ENCODE data around the gene TMEM81.

DNA sequence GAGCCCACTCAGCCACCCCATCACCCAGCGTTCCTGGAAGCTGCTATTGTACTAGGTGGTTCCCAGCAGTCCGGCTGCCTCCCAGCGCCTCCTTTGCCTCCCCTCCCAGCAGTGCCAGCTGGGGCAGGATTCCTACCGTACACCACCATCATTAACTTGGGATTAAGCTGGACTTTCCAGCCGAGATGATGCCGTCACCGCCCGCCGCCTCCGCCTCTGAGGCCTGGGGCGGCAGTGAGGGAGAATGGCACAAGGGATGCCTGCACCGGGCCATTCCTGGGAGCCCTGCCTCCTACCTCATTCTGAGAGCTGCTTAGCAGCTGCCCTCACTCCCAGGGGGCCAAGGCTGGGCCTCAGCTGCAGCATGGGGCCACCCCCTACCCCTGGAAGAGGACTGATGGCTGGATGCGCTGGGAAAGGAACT, 28.1 kb downstream of the TMEM81 start:
- TF ChIP-seq EZH2phosphoT487 (IDR thresholded peaks at IDR 0.05; ENCODE audit: borderline replicate concordance, low read length), result no peak
- TF ChIP-seq, protein P1, sequence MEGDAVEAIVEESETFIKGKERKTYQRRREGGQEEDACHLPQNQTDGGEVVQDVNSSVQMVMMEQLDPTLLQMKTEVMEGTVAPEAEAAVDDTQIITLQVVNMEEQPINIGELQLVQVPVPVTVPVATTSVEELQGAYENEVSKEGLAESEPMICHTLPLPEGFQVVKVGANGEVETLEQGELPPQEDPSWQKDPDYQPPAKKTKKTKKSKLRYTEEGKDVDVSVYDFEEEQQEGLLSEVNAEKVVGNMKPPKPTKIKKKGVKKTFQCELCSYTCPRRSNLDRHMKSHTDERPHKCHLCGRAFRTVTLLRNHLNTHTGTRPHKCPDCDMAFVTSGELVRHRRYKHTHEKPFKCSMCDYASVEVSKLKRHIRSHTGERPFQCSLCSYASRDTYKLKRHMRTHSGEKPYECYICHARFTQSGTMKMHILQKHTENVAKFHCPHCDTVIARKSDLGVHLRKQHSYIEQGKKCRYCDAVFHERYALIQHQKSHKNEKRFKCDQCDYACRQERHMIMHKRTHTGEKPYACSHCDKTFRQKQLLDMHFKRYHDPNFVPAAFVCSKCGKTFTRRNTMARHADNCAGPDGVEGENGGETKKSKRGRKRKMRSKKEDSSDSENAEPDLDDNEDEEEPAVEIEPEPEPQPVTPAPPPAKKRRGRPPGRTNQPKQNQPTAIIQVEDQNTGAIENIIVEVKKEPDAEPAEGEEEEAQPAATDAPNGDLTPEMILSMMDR (IDR thresholded peaks at IDR 0.05; ENCODE audit: low read depth, low read length, poor library complexity, severe bottlenecking), result no peak
